ENCODE measurements around the gene CNTLN.
"Not testable (repeated sequence)": the region's sequence is repeated elsewhere in the genome, so short reads cannot be mapped to it uniquely, and the experiment has no call there.

CNTLN gene

GRCh38 chr9:17134396-17135294 is at the start of gene CNTLN:
CNTLN (plus strand) TSS chr9:17135040; CDS start chr9:17135066, 26 bp downstream.
- peak; percentile 77 for DNase-seq

- DNase-seq: no peak
Measured at GRCh38 chr9:17088566-17088965, 46.3 kb upstream of the CNTLN start.

GRCh38 chr9:17090041-17090440 is 44.8 kb upstream of the CNTLN start:
- DNase-seq: no peak

- peak; percentile 71 for DNase-seq
Measured at GRCh38 chr9:17116400-17116837, 18.4 kb upstream of the CNTLN start.

GRCh38 chr9:17117372-17117771 is 17.5 kb upstream of the CNTLN start:
- no peak for DNase-seq

- no peak for DNase-seq
Measured at GRCh38 chr9:17120203-17120602, 14.6 kb upstream of the CNTLN start.

- DNase-seq: no peak
Measured at GRCh38 chr9:17121264-17121663, 13.6 kb upstream of the CNTLN start.

- no peak for DNase-seq
Measured at GRCh38 chr9:17130291-17130690, 4.5 kb upstream of the CNTLN start.

GRCh38 chr9:17130725-17131124 is 4.1 kb upstream of the CNTLN start:
- DNase-seq: no peak

- DNase-seq: no peak
Measured at GRCh38 chr9:17131494-17131893, 3.3 kb upstream of the CNTLN start.

GRCh38 chr9:17135295-17136160 is 688 bp downstream of the CNTLN start:
- peak; percentile 22 for DNase-seq

- DNase-seq: no peak
Measured at GRCh38 chr9:17137566-17137965, 2.7 kb downstream of the CNTLN start.

GRCh38 chr9:17138503-17138902 is 3.7 kb downstream of the CNTLN start:
- DNase-seq: peak; percentile 8

GRCh38 chr9:17140418-17140817 is 5.6 kb downstream of the CNTLN start:
- DNase-seq: no peak

GRCh38 chr9:17148324-17148723 is 13.5 kb downstream of the CNTLN start:
- DNase-seq: no peak

- no peak for DNase-seq
Measured at GRCh38 chr9:17159469-17159868, 24.6 kb downstream of the CNTLN start.

- no peak for DNase-seq
Measured at GRCh38 chr9:17160327-17160726, 25.5 kb downstream of the CNTLN start.

- DNase-seq: no peak
Measured at GRCh38 chr9:17165764-17166163, 30.9 kb downstream of the CNTLN start.

GRCh38 chr9:17166346-17166745 is 31.5 kb downstream of the CNTLN start:
- DNase-seq: no peak

GRCh38 chr9:17171309-17172094 is 36.7 kb downstream of the CNTLN start:
- no peak for DNase-seq

- DNase-seq: not testable (repeated sequence)
Measured at GRCh38 chr9:17177496-17177895, 42.7 kb downstream of the CNTLN start.

GRCh38 chr9:17185481-17186029 is 50.7 kb downstream of the CNTLN start:
- no peak for DNase-seq

- no peak for DNase-seq
Measured at GRCh38 chr9:17191082-17191481, 56.2 kb downstream of the CNTLN start.
